A673 (cell line): ENCODE measurements around the gene NOP16.

ENCODE experiments used
- EZH2 ChIP-seq: fragments of 200-600 bp; sonication (generic); IDR thresholded peaks from 2 replicates; pipeline ENCODE4 v1.6.1; 2017; ENCODE audit warnings: borderline replicate concordance, low read depth, mild to moderate bottlenecking, mixed read lengths, antibody characterized with exemption, low read length; ENCODE audit not compliant: poor library complexity, severe bottlenecking
- TF ChIP-seq, protein P1 (sequence below): fragments of 300-800, 200-600 bp; sonication (generic); conservative IDR thresholded peaks from 2 replicates; pipeline ENCODE4 v1.5.1; 2017; ENCODE audit warnings: low read depth, mild to moderate bottlenecking, antibody characterized with exemption, low read length, moderate library complexity, mixed read lengths

DNA sequence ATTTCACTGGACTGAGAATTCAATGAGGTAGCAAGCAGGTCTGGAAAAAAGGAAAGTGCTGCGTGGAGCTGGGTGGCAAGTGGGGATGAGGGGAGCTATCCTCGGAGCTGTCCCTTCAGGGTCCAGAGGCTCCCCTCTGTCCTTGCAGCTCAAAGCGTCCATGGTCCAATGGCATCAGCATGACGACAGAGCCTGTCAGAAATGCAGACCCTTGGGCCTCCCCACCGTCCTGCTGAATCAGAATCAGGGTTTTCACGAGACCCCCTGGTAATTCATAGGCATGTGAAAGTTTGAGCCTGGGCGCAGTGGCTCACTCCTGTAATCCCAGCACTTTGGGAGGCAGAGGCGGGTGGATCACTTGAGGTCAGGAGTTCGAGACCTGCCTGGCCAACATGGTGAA, 5.7 kb upstream of the NOP16 start:
- TF ChIP-seq, protein P1, sequence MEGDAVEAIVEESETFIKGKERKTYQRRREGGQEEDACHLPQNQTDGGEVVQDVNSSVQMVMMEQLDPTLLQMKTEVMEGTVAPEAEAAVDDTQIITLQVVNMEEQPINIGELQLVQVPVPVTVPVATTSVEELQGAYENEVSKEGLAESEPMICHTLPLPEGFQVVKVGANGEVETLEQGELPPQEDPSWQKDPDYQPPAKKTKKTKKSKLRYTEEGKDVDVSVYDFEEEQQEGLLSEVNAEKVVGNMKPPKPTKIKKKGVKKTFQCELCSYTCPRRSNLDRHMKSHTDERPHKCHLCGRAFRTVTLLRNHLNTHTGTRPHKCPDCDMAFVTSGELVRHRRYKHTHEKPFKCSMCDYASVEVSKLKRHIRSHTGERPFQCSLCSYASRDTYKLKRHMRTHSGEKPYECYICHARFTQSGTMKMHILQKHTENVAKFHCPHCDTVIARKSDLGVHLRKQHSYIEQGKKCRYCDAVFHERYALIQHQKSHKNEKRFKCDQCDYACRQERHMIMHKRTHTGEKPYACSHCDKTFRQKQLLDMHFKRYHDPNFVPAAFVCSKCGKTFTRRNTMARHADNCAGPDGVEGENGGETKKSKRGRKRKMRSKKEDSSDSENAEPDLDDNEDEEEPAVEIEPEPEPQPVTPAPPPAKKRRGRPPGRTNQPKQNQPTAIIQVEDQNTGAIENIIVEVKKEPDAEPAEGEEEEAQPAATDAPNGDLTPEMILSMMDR = no peak
- TF ChIP-seq EZH2 = no peak
